HepG2 (cell line): ENCODE measurements around the gene ATP8A2. TPM values are rescaled to one million over a fixed set of nuclear protein-coding genes. Genes with fewer than 3 reads are reported as not detected.

Experiments
- ARID5B ChIP-seq: IDR thresholded peaks from 2 replicates; pipeline ENCODE4 v1.4.0; 2020; ENCODE audit warnings: mild to moderate bottlenecking, missing genetic modification reagents
- HMG20B ChIP-seq: conservative IDR thresholded peaks from 2 replicates; pipeline ENCODE4 v1.6.1; 2016; ENCODE audit warnings: missing genetic modification reagents, missing compliant biosample characterization
- POLR2AphosphoS2 ChIP-seq: IDR thresholded peaks from 2 replicates; pipeline ENCODE4 v1.6.1; 2011; ENCODE audit warnings: low read depth, low read length, improper control_type of control experiment
- TFDP2 ChIP-seq: sonication (generic); formaldehyde crosslinking; IDR thresholded peaks from 2 replicates; pipeline ENCODE4 v1.4.0; 2020; ENCODE audit warnings: missing genetic modification reagents
- ZMAT5 ChIP-seq: sonication (generic); formaldehyde crosslinking; IDR thresholded peaks from 2 replicates; pipeline ENCODE4 v1.5.0; 2020; ENCODE audit warnings: mild to moderate bottlenecking, low read depth, missing genetic modification reagents, borderline replicate concordance
- ZNF414 ChIP-seq: sonication (generic); formaldehyde crosslinking; IDR thresholded peaks from 2 replicates; pipeline ENCODE4 v1.5.0; 2020; ENCODE audit warnings: missing genetic modification reagents
- ZNF501 ChIP-seq: sonication (generic); formaldehyde crosslinking; IDR thresholded peaks from 2 replicates; pipeline ENCODE4 v1.5.1; 2020; ENCODE audit warnings: mild to moderate bottlenecking, moderate library complexity, missing genetic modification reagents
- polyA plus RNA-seq, 8 experiments: library from polyadenylated mRNA; depleted of rRNA in 3 of 8; stranded (reverse) in 7 of 8; unstranded in 1 of 8; fragments of >200 nt; fragmentation: Illumina TruSeq in 4 of 8; extraction: Trizol in 4 of 8; gene quantifications; 2 replicates each; pipeline versions ENCODE4 v1.2.1 to v1.2.3, GENCODE V29; 2011 to 2016; ENCODE audit warnings: low read depth in 4 of 8, missing spikeins in 1 of 8, mixed read lengths in 1 of 8; ENCODE audit not compliant: insufficient read depth in 1 of 8
- total RNA-seq, 5 experiments: library from RNA; depleted of rRNA; stranded (reverse); fragments of >200 nt; fragmentation: Illumina TruSeq; extraction: Trizol; gene quantifications; 2 replicates each; pipeline ENCODE4 v1.2.3, GENCODE V29; 2016; ENCODE audit warnings: low read depth in 1 of 5
- TF ChIP-seq, protein P1 (sequence below): sonication (generic); formaldehyde crosslinking; IDR thresholded peaks from 2 replicates; pipeline ENCODE4 v1.5.1; 2020; ENCODE audit warnings: mild to moderate bottlenecking, missing genetic modification reagents, borderline replicate concordance

Gene ATP8A2
- total and polyA plus RNA-seq, 2 of the 13 experiments (the other 11 are each of a cell fraction or from before 2014, with no cell fraction given), result 0.09 TPM; not detected in 1

DNA sequence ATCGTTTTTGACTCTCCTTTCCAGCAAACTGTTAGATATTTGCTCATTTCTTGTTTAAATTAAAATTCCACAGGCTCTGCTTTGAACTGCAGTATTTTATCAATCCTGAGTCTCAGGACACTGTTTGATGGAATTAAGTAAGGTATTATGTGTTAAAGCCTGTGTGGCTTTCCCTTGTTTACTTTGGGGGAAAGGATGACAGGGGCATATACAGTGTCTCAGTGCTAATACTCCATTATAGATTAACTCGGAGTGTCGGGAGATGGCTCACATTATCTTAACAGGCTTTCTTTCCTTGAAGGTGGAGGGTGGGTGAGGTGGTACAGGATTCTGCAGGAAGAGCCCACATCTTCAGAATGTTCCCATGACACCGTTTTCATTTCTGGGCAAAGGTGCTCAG lies 595.4 kb downstream of the ATP8A2 start (continued):
- TF ChIP-seq ARID5B (CRISPR knock-in tag), result no peak
- TF ChIP-seq ZNF414 (CRISPR knock-in tag), result no peak
- TF ChIP-seq TFDP2 (CRISPR knock-in tag), result no peak
- TF ChIP-seq ZMAT5, result no peak
- TF ChIP-seq, protein P1, sequence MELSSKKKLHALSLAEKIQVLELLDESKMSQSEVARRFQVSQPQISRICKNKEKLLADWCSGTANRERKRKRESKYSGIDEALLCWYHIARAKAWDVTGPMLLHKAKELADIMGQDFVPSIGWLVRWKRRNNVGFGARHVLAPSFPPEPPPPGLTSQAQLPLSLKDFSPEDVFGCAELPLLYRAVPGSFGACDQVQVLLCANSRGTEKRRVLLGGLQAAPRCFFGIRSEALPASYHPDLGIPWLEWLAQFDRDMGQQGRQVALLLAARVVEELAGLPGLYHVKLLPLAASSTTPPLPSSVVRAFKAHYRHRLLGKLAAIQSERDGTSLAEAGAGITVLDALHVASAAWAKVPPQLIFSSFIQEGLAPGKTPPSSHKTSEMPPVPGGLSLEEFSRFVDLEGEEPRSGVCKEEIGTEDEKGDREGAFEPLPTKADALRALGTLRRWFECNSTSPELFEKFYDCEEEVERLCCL (CRISPR knock-in tag), result no peak
- no peak for TF ChIP-seq POLR2AphosphoS2
- no peak for TF ChIP-seq ZNF501
- no peak for TF ChIP-seq HMG20B (CRISPR knock-in tag)
